Muscle layer of colon (tissue), 2 donors: Measurements from ENCODE around the gene HES2.
"Not testable (repeated sequence)": the region's sequence is repeated elsewhere in the genome, so short reads cannot be mapped to it uniquely, and the experiment has no call there.

Experiments
- H3K27ac ChIP-seq: one replicate; pipeline ENCODE4 v1.7.0; 2013; ENCODE audit warnings: low read depth, mild to moderate bottlenecking, low read length, moderate library complexity
- H3K27me3 ChIP-seq, 2 donors: one replicate each; pipeline ENCODE4 v1.7.0; 2013; ENCODE audit warnings: low read length in 2 of 2, mild to moderate bottlenecking in 2 of 2; ENCODE audit not compliant: insufficient read depth in 2 of 2, control insufficient read depth in 1 of 2
- H3K36me3 ChIP-seq: one replicate; pipeline ENCODE4 v1.7.0; 2013; ENCODE audit warnings: mild to moderate bottlenecking, low read length; ENCODE audit not compliant: insufficient read depth
- H3K4me1 ChIP-seq: one replicate; pipeline ENCODE4 v1.7.0; 2013; ENCODE audit warnings: mild to moderate bottlenecking, low read length; ENCODE audit not compliant: insufficient read depth
- H3K4me3 ChIP-seq, 2 donors: one replicate each; pipeline ENCODE4 v1.7.0; 2013; ENCODE audit warnings: low read length in 2 of 2, low read depth in 1 of 2, mild to moderate bottlenecking in 1 of 2, moderate library complexity in 1 of 2
- H3K9ac ChIP-seq: one replicate; pipeline ENCODE4 v1.7.0; 2013; ENCODE audit warnings: low read length
- H3K9me3 ChIP-seq: one replicate; pipeline ENCODE4 v1.7.0; 2013; ENCODE audit warnings: mild to moderate bottlenecking, low read length
- donor health status: abdominal sarcoma.
- donor health status: Adenocarcinoma of cecum.

The HES2 gene

DNA sequence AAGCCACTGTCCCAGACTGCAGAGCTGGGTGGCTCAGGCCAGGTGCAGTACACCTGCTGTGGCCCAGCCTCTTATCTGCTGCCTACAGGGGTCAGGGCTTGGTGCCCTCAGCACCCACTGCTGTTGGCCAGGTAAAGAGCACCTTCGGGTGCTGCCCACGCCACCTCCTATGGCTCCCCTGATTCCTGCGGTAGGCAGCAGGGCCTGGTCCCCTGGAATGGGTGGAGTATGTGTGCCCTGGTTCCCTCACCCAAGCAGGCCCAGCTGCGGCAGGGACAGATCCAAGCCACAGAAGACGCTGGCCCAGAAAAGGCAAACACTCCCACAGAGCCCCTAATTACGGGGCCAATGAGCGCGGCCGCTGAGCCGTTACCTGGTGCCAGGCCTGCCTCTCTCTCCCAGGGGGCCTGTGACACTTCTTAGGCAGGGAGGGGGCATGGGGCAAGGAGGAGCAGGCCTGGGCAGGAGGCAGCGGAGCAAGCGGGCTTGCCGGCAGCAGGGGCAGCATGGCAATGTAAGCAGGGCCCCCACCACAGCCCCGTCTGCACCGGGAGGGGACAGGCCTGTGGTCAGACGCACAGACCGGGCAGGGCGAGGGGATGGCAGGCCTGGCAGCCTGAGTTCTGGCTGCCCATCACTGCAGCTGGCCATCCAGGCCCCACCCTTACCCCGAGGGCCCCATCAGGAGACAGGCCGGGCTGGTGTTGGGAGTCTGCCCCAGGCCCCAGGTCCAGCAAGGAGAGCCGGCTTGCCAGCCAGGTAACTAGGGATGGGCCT is 23.8 kb upstream of the HES2 start:
- Histone ChIP-seq H3K27ac (no peak overlapping the region), H3K9me3 (no peaks in the 10 kb centered on the region), H3K27me3 (peaks cover 13 to 50% of the 10 kb centered on the region in 2 donors), H3K36me3 (no peaks in the 10 kb centered on the region), H3K4me1 (no peaks in the 10 kb centered on the region), H3K4me3 (no peak overlapping the region), H3K9ac (no peak overlapping the region)

GRCh38 chr1:6441586-6441985 is 21.9 kb upstream of the HES2 start:
- Histone ChIP-seq H3K27me3 (peaks cover 7 to 31% of the 10 kb centered on the region in 2 donors), H3K27ac (no peak overlapping the region), H3K4me3 (no peak overlapping the region), H3K9me3 (no peaks in the 10 kb centered on the region), H3K9ac (no peak overlapping the region), H3K36me3 (no peaks in the 10 kb centered on the region), H3K4me1 (no peaks in the 10 kb centered on the region)

DNA sequence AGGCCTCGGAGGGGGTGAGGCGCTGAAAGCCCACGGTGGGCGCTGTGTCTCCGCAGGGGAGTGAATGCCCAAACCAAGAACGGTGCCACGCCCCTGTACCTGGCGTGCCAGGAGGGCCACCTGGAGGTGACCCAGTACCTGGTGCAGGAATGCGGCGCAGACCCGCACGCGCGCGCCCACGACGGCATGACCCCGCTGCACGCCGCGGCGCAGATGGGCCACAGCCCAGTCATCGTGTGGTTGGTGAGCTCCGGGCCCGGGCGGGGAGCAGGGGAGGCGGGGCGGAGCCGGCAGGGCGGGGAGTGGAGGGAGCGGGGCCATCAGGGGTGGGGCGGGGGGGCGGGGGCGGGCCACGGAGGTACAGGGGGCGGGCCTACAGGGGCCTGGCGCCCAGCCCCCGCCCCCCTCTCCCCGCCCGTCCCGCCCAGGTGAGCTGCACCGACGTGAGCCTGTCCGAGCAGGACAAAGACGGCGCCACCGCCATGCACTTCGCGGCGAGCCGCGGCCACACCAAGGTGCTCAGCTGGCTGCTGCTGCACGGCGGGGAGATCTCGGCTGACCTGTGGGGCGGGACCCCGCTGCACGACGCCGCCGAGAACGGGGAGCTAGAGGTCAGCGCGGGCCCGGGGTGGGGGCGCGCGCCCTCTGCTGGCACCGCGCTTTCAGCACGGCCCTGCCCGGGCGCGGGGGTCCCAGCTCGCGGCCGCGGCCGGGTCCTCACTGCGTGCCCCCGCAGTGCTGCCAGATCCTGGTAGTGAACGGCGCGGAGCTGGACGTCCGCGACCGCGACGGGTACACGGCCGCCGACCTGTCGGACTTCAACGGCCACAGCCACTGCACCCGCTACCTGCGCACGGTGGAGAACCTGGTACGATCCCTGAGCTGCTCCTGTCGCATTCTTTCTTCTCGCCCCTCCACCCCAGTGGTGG is 20.7 kb upstream of the HES2 start:
- Histone ChIP-seq H3K9ac (no peak overlapping the region), H3K4me1 (no peaks in the 10 kb centered on the region), H3K27ac (no peak overlapping the region), H3K9me3 (no peaks in the 10 kb centered on the region), H3K27me3 (peaks cover 7 to 26% of the 10 kb centered on the region in 2 donors), H3K36me3 (no peaks in the 10 kb centered on the region), H3K4me3 (no peak overlapping the region)

GRCh38 chr1:6438047-6438525 is 18.4 kb upstream of the HES2 start:
- Histone ChIP-seq H3K27ac (no peak overlapping the region), H3K36me3 (no peaks in the 10 kb centered on the region), H3K9ac (no peak overlapping the region), H3K9me3 (no peaks in the 10 kb centered on the region), H3K4me3 (no peak overlapping the region), H3K27me3 (peaks cover 7 to 26% of the 10 kb centered on the region in 2 donors), H3K4me1 (no peaks in the 10 kb centered on the region)

DNA sequence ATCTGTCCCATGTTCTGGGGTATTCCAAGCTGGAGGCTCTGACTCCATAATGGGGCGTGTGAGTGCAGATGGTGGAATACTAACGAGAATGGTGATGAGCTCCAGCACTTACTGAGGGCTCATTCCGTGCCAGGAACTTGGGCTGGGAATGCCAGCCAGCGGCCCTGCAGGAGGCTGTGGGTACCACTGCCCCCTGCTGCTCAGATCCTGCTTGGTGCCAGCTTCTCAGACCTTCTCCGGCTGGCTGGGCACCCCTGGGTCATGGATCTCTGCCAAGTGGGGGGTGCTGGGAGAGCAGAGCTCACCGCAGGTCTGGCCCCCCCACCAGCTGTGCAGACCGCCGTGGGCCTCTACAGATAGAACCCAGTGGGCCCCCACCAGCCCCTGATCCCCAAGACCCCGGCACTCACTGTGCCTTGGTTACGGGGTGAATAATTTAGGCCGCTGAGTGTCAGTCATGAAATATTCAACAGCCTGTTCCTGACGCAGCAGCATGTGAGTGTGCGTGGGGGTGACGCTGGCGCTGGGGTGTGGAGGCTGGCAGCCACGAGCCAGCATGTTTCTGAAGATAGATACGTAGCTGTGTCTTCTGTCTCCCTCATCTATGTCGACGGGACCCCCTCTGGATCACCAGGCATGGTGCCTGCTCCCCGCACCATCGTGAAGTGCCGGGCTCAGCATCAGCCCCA is 17.4 kb upstream of the HES2 start:
- not testable (repeated sequence) for H3K9ac ChIP-seq, H3K4me3 ChIP-seq, H3K36me3 ChIP-seq, H3K9me3 ChIP-seq, H3K4me1 ChIP-seq, H3K27ac ChIP-seq
- H3K27me3 ChIP-seq: peaks cover 7 to 26% of the 10 kb centered on the region in 2 donors

GRCh38 chr1:6436277-6436676 is 16.6 kb upstream of the HES2 start:
- H3K27me3 ChIP-seq: peaks cover 4 to 18% of the 10 kb centered on the region in 2 donors
- not testable (repeated sequence) for H3K27ac ChIP-seq

GRCh38 chr1:6435547-6435946 is 15.8 kb upstream of the HES2 start:
- Histone ChIP-seq H3K36me3 (no peaks in the 10 kb centered on the region), H3K4me3 (no peak overlapping the region), H3K9me3 (no peaks in the 10 kb centered on the region), H3K27ac (no peak overlapping the region), H3K4me1 (no peaks in the 10 kb centered on the region), H3K27me3 (peaks cover 0 to 12% of the 10 kb centered on the region in 2 donors), H3K9ac (no peak overlapping the region)

More at GRCh38 chr1:6436277-6436676, 16.6 kb upstream of the HES2 start:
- not testable (repeated sequence) for H3K9me3 ChIP-seq, H3K36me3 ChIP-seq, H3K4me3 ChIP-seq, H3K9ac ChIP-seq, H3K4me1 ChIP-seq

GRCh38 chr1:6435129-6435528 is 15.4 kb upstream of the HES2 start:
- H3K27me3 ChIP-seq: peaks cover 0 to 10% of the 10 kb centered on the region in 2 donors
- H3K4me3 ChIP-seq: no peak overlapping the region
- no peaks in the 10 kb centered on the region for H3K4me1 ChIP-seq
- H3K27ac ChIP-seq: no peak overlapping the region
- no peak overlapping the region for H3K9ac ChIP-seq
- no peaks in the 10 kb centered on the region for H3K9me3 ChIP-seq
- no peaks in the 10 kb centered on the region for H3K36me3 ChIP-seq

GRCh38 chr1:6434186-6434585 is 14.5 kb upstream of the HES2 start:
- Histone ChIP-seq H3K36me3 (no peaks in the 10 kb centered on the region), H3K27me3 (peaks cover 0 to under 1% of the 10 kb centered on the region in 2 donors), H3K27ac (no peak overlapping the region), H3K4me3 (no peak overlapping the region), H3K9me3 (no peaks in the 10 kb centered on the region), H3K4me1 (no peaks in the 10 kb centered on the region), H3K9ac (no peak overlapping the region)

DNA sequence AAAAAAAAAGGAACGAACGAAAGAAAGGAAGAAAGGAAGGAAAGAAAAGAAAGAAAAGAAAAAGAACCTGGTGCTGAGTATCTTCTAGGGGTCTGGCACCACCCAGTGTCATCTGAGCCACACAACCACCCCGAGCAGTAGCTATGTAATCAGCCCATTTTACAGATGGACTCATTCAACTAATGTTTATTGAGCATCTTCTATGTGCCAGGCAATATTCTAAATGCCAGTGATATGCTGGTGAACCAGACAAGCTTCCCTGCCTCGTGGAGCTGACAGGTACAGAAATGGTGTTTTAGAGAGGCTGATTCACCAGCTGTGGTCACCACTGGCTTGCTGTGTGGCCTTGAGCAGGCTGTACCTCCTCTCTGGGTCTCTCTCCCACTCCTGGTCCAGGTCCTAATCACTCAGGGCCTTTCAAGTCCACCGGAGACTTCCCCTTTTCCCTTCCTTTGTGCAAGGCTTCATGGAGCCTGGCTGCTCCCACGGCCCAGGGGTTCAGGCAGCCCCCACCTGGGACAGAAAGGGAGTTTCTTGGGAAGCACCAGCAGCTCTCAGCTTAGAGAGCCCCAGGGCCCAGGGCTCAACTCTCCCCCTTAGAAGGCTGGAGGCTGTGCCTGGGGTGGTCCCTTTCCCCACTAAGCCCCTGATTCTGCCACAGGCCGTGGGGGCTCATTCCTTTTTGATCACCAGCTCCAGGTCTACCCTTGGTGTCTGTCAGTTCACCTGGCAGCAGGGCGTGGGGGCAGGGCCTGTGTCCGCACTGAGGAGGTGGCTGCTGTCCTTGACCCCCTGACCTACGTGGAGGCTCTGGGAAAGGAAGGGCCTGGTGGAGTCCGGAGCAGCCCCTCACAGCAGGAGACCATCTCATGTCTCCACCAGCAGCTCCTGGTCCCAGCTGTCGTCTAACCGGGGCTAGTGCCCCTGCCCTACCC is 12.2 kb upstream of the HES2 start:
- not testable (repeated sequence) for H3K9ac ChIP-seq, H3K4me3 ChIP-seq, H3K36me3 ChIP-seq, H3K9me3 ChIP-seq, H3K4me1 ChIP-seq, H3K27ac ChIP-seq
- peaks cover 0 to 11% of the 10 kb centered on the region in 2 donors for H3K27me3 ChIP-seq
